HepG2 (cell line): ENCODE data around the gene PTK7. TPM values are rescaled to one million over a fixed set of nuclear protein-coding genes. Genes with fewer than 3 reads are reported as not detected.

Source experiments
- FOSL2 ChIP-seq: sonication (generic); formaldehyde crosslinking; IDR thresholded peaks from 2 replicates; pipeline ENCODE4 v1.4.0; 2020; ENCODE audit warnings: missing genetic modification reagents
- GABPA ChIP-seq, 2 experiments: IDR thresholded peaks; 2 replicates each; pipeline ENCODE4 v1.6.1; 2011 to 2016; ENCODE audit warnings: low read depth in 2 of 2, low read length in 1 of 2, missing biosample characterization in 1 of 2, missing genetic modification characterization in 1 of 2
- HNF4A ChIP-seq: sonication (generic); formaldehyde crosslinking; IDR thresholded peaks from 2 replicates; pipeline ENCODE4 v1.4.0; 2020; ENCODE audit warnings: missing genetic modification reagents
- HOXD1 ChIP-seq: sonication (generic); formaldehyde crosslinking; IDR thresholded peaks from 2 replicates; pipeline ENCODE4 v1.5.0; 2020; ENCODE audit warnings: missing genetic modification reagents
- KAT8 ChIP-seq: IDR thresholded peaks from 2 replicates; pipeline ENCODE4 v1.6.1; 2016; ENCODE audit warnings: missing genetic modification reagents, missing compliant biosample characterization
- NFE2L2 ChIP-seq: fragments of 150-350 bp; IDR thresholded peaks from 2 replicates; pipeline ENCODE4 v1.6.1; 2014; ENCODE audit warnings: low read length
- POGK ChIP-seq: sonication (generic); formaldehyde crosslinking; conservative IDR thresholded peaks from 2 replicates; pipeline ENCODE4 v1.8.0; 2022; ENCODE audit warnings: mild to moderate bottlenecking, moderate library complexity, missing genetic modification reagents
- SUZ12 ChIP-seq: fragments of 150-350 bp; IDR thresholded peaks from 2 replicates; pipeline ENCODE4 v1.6.1; 2014; ENCODE audit warnings: low read depth, low read length
- ZFYVE20 ChIP-seq: sonication (generic); formaldehyde crosslinking; IDR thresholded peaks from 2 replicates; pipeline ENCODE4 v1.8.0; 2023; ENCODE audit warnings: low read depth, mild to moderate bottlenecking, moderate library complexity, missing genetic modification reagents, borderline replicate concordance
- ZNF34 ChIP-seq: sonication (generic); formaldehyde crosslinking; IDR thresholded peaks from 2 replicates; pipeline ENCODE4 v1.4.0; 2020; ENCODE audit warnings: mild to moderate bottlenecking, missing genetic modification reagents, borderline replicate concordance
- ZNF557 ChIP-seq: sonication (generic); formaldehyde crosslinking; IDR thresholded peaks from 2 replicates; pipeline ENCODE4 v1.4.0; 2020; ENCODE audit warnings: missing genetic modification reagents
- ZNF563 ChIP-seq: sonication (generic); formaldehyde crosslinking; IDR thresholded peaks from 2 replicates; pipeline ENCODE4 v1.8.0; 2022; ENCODE audit warnings: mild to moderate bottlenecking, moderate library complexity, missing genetic modification reagents
- ZNF776 ChIP-seq: sonication (generic); formaldehyde crosslinking; IDR thresholded peaks from 2 replicates; pipeline ENCODE4 v1.4.0; 2020; ENCODE audit warnings: mild to moderate bottlenecking, missing genetic modification reagents
- ZNF781 ChIP-seq: sonication (generic); formaldehyde crosslinking; IDR thresholded peaks from 2 replicates; pipeline ENCODE4 v1.5.1; 2020; ENCODE audit warnings: borderline replicate concordance, mild to moderate bottlenecking, missing genetic modification reagents; ENCODE audit errors: not compliant biosample characterization
- ZNF816 ChIP-seq: sonication (generic); formaldehyde crosslinking; IDR thresholded peaks from 2 replicates; pipeline ENCODE4 v1.8.0; 2022; ENCODE audit warnings: missing genetic modification reagents, mild to moderate bottlenecking, borderline replicate concordance
- polyA plus RNA-seq, 8 experiments: library from polyadenylated mRNA; depleted of rRNA in 3 of 8; stranded (reverse) in 7 of 8; unstranded in 1 of 8; fragments of >200 nt; fragmentation: Illumina TruSeq in 4 of 8; extraction: Trizol in 4 of 8; gene quantifications; 2 replicates each; pipeline versions ENCODE4 v1.2.1 to v1.2.3, GENCODE V29; 2011 to 2016; ENCODE audit warnings: low read depth in 4 of 8, missing spikeins in 1 of 8, mixed read lengths in 1 of 8; ENCODE audit not compliant: insufficient read depth in 1 of 8
- total RNA-seq, 5 experiments: library from RNA; depleted of rRNA; stranded (reverse); fragments of >200 nt; fragmentation: Illumina TruSeq; extraction: Trizol; gene quantifications; 2 replicates each; pipeline ENCODE4 v1.2.3, GENCODE V29; 2016; ENCODE audit warnings: low read depth in 1 of 5
- TF ChIP-seq, protein P1 (sequence below), 2 experiments: fragments of 450-650 bp in 1 of 2; sonication (generic) in 1 of 2; formaldehyde crosslinking in 1 of 2; IDR thresholded peaks; 2 replicates each; pipeline versions ENCODE4 v1.6.1 to v1.8.0; 2016 to 2022; ENCODE audit warnings: antibody characterized with exemption in 1 of 2, mild to moderate bottlenecking in 1 of 2, missing genetic modification reagents in 1 of 2

Gene PTK7
- total and polyA plus RNA-seq, 2 of the 13 experiments (the other 11 are each of a cell fraction or from before 2014, with no cell fraction given) = 98.5 to 99.8 TPM

- TF ChIP-seq, protein P1, sequence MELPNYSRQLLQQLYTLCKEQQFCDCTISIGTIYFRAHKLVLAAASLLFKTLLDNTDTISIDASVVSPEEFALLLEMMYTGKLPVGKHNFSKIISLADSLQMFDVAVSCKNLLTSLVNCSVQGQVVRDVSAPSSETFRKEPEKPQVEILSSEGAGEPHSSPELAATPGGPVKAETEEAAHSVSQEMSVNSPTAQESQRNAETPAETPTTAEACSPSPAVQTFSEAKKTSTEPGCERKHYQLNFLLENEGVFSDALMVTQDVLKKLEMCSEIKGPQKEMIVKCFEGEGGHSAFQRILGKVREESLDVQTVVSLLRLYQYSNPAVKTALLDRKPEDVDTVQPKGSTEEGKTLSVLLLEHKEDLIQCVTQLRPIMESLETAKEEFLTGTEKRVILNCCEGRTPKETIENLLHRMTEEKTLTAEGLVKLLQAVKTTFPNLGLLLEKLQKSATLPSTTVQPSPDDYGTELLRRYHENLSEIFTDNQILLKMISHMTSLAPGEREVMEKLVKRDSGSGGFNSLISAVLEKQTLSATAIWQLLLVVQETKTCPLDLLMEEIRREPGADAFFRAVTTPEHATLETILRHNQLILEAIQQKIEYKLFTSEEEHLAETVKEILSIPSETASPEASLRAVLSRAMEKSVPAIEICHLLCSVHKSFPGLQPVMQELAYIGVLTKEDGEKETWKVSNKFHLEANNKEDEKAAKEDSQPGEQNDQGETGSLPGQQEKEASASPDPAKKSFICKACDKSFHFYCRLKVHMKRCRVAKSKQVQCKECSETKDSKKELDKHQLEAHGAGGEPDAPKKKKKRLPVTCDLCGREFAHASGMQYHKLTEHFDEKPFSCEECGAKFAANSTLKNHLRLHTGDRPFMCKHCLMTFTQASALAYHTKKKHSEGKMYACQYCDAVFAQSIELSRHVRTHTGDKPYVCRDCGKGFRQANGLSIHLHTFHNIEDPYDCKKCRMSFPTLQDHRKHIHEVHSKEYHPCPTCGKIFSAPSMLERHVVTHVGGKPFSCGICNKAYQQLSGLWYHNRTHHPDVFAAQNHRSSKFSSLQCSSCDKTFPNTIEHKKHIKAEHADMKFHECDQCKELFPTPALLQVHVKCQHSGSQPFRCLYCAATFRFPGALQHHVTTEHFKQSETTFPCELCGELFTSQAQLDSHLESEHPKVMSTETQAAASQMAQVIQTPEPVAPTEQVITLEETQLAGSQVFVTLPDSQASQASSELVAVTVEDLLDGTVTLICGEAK (IDR thresholded peaks at IDR 0.05) = no peak
- TF ChIP-seq, protein P1 (CRISPR knock-in tag; IDR thresholded peaks at IDR 0.05) = no peak
- no peak for TF ChIP-seq FOSL2 (CRISPR knock-in tag)
- TF ChIP-seq ZFYVE20 (CRISPR knock-in tag) = no peak
- TF ChIP-seq ZNF563 = no peak; the same call in 1 of the 2 replicates
- TF ChIP-seq KAT8 (CRISPR knock-in tag) = no peak; the same call in 1 of the 2 replicates
- TF ChIP-seq POGK (CRISPR knock-in tag) = no peak
- no peak for TF ChIP-seq SUZ12
- no peak for TF ChIP-seq ZNF781 (CRISPR knock-in tag)
- TF ChIP-seq NFE2L2 = no peak
- TF ChIP-seq ZNF557 = 0 out of 2 replicates have a peak, but pooled peaks have one; percentile 47
- TF ChIP-seq GABPA (IDR thresholded peaks at IDR 0.05; ENCODE audit: low read depth, low read length) = no peak
- TF ChIP-seq GABPA (CRISPR knock-in tag; IDR thresholded peaks at IDR 0.05; ENCODE audit: low read depth) = no peak; the same call in 1 of the 2 replicates
- peak; percentile 58; the same call in 1 of the 2 replicates for TF ChIP-seq ZNF816 (CRISPR knock-in tag)
- no peak for TF ChIP-seq ZNF34
- TF ChIP-seq HNF4A (CRISPR knock-in tag) = 0 out of 2 replicates have a peak, but pooled peaks have one; percentile 16
- TF ChIP-seq HOXD1 (CRISPR knock-in tag) = no peak
- peak; percentile 51; the same call in 1 of the 2 replicates for TF ChIP-seq ZNF776
Observed at GRCh38 chr6:43170417-43170930, 94.4 kb downstream of the PTK7 start (continued).
